PC-3 (cell line): ENCODE measurements around the gene ILDR2. TPM values are rescaled to one million over a fixed set of nuclear protein-coding genes. Genes with fewer than 3 reads are reported as not detected.

ENCODE experiments used
- ATAC-seq: fragments of 200-7000 bp; cut with Tn5 transposase; 2 replicates; pipeline ENCODE4 v1.9.1; 2020; ENCODE audit warnings: mild to moderate bottlenecking, moderate library complexity
- BruUV-seq: library from RNA; stranded (reverse); fragments of 400-500 nt; replicated peaks from 2 replicates; lab custom pipeline; 2021; lab: Mats Ljungman, UMichigan
- CTCF ChIA-PET: fragments of 300-600 bp; sonication (Branson Sonifier 250); formaldehyde crosslinking; loops from one replicate; lab custom pipeline; 2022; ENCODE audit warnings: antibody characterized with exemption; lab: Charles Lee
- POLR2A ChIA-PET: fragments of 300-600 bp; sonication (Branson Sonifier 250); formaldehyde crosslinking; loops from one replicate; lab custom pipeline; 2022; ENCODE audit warnings: antibody characterized with exemption; ENCODE audit not compliant: unreplicated experiment; lab: Charles Lee
- DNase-seq: peaks from one replicate; pipeline ENCODE4 v3.0.0-alpha.2; 2015
- H2AFZ ChIP-seq: fragments of 300-600 bp; sonication (generic); 2 replicates; pipeline ENCODE4 v1.6.0; 2016; ENCODE audit warnings: antibody characterized with exemption, low read length
- H3F3A ChIP-seq: fragments of 300-600 bp; sonication (generic); one replicate; pipeline ENCODE4 v1.6.0; 2017; ENCODE audit warnings: antibody characterized with exemption, low read length, control low read depth, mild to moderate bottlenecking; ENCODE audit not compliant: unreplicated experiment
- H3K27ac ChIP-seq: fragments of 300-600 bp; sonication (generic); 2 replicates; pipeline ENCODE4 v1.5.1; 2016; ENCODE audit warnings: mild to moderate bottlenecking, low read length
- H3K27me3 ChIP-seq: fragments of 300-600 bp; sonication (generic); 2 replicates; pipeline ENCODE4 v1.6.1; 2016; ENCODE audit warnings: low read length, mixed read lengths
- H3K36me3 ChIP-seq: fragments of 300-600 bp; sonication (generic); 2 replicates; pipeline ENCODE4 v1.6.1; 2016; ENCODE audit warnings: low read depth, mixed run types, low read length, mixed read lengths
- H3K4me1 ChIP-seq: fragments of 300-600 bp; sonication (generic); 2 replicates; pipeline ENCODE4 v1.5.1; 2016; ENCODE audit warnings: low read length; ENCODE audit not compliant: insufficient read depth
- H3K4me2 ChIP-seq: fragments of 300-600 bp; sonication (generic); 2 replicates; pipeline ENCODE4 v1.6.0; 2016; ENCODE audit warnings: low read length
- H3K4me3 ChIP-seq: fragments of 300-600 bp; sonication (generic); 2 replicates; pipeline ENCODE4 v1.5.1; 2016; ENCODE audit warnings: mild to moderate bottlenecking, low read length, mixed read lengths
- H3K79me2 ChIP-seq: fragments of 300-600 bp; sonication (generic); 2 replicates; pipeline ENCODE4 v1.6.1; 2017; ENCODE audit warnings: low read length, mixed read lengths
- H3K9ac ChIP-seq: fragments of 300-600 bp; sonication (generic); 2 replicates; pipeline ENCODE4 v1.6.0; 2016; ENCODE audit warnings: mild to moderate bottlenecking, low read length
- H3K9me2 ChIP-seq: fragments of 300-600 bp; sonication (generic); replicated peaks from 2 replicates; pipeline ENCODE4 v1.6.1; 2016; ENCODE audit warnings: mixed run types, low read length, mixed read lengths
- H3K9me3 ChIP-seq: fragments of 300-600 bp; sonication (generic); 2 replicates; pipeline ENCODE4 v1.6.1; 2016; ENCODE audit warnings: low read length, mixed read lengths
- H4K20me1 ChIP-seq: fragments of 300-600 bp; sonication (generic); 2 replicates; pipeline ENCODE4 v1.6.1; 2016; ENCODE audit warnings: low read length, mixed read lengths
- CTCF ChIP-seq: fragments of 300-600 bp; sonication (generic); conservative IDR thresholded peaks from 2 replicates; pipeline ENCODE4 v1.5.1; 2017; ENCODE audit warnings: antibody characterized with exemption, low read depth, mild to moderate bottlenecking, low read length
- EZH2 ChIP-seq: fragments of 300-600 bp; sonication (generic); IDR thresholded peaks from one replicate; pipeline ENCODE4 v1.6.1; 2017; ENCODE audit warnings: antibody characterized with exemption, mild to moderate bottlenecking, low read length; ENCODE audit not compliant: unreplicated experiment
- EZH2phosphoT487 ChIP-seq: fragments of 300-600 bp; sonication (generic); IDR thresholded peaks from 2 replicates; pipeline ENCODE4 v1.6.1; 2018; ENCODE audit warnings: mild to moderate bottlenecking, antibody characterized with exemption, low read length, borderline replicate concordance
- intact Hi-C: fragments of 100-400 bp; cut with micrococcal nuclease; formaldehyde crosslinking; loops from 2 replicates; pipeline ENCODE4 v1.9.0; 2023
- total RNA-seq: library from RNA; depleted of rRNA; stranded (reverse); fragments of >200 nt; gene quantifications from 2 replicates; pipeline ENCODE4 v1.2.3, GENCODE V29; 2014

The ILDR2 gene
- total RNA-seq, 1 experiment from 2014 or later, result not detected

- CTCF ChIA-PET, result no interaction called here
- no peaks in the 10 kb centered on the region for H3F3A ChIP-seq
- H3K9me2 ChIP-seq, result no peaks in the 10 kb centered on the region
- no peaks in the 10 kb centered on the region for H3K9me3 ChIP-seq
- ATAC-seq (no peak), DNase-seq (no peak)
- POLR2A ChIA-PET, result no interaction called here
- peaks cover 9% of the 10 kb centered on the region; the same call in 1 of the 2 replicates for H3K4me1 ChIP-seq
- no peak overlapping the region for H3K4me3 ChIP-seq
- no peaks in the 10 kb centered on the region for H4K20me1 ChIP-seq
- H3K27me3 ChIP-seq, result peaks cover 23% of the 10 kb centered on the region
- H3K27ac ChIP-seq, result no peak overlapping the region
- no peak overlapping the region for H3K9ac ChIP-seq
- no peak overlapping the region for H3K4me2 ChIP-seq
- H2AFZ ChIP-seq, result no peak overlapping the region
- TF ChIP-seq EZH2phosphoT487 (no peak), EZH2 (no peak)
- no peaks in the 10 kb centered on the region for H3K79me2 ChIP-seq
- intact Hi-C loops, result loop anchor here (10.0 kb wide), 1 partner anchor 210 kb away; no protein-coding TSS in a partner anchor
- no peaks in the 10 kb centered on the region for H3K36me3 ChIP-seq
- BruUV-seq, result no TSS peak
Observed at GRCh38 chr1:166915042-166915441, 60.3 kb downstream of the ILDR2 start.

GRCh38 chr1:166914111-166914510, 61.2 kb downstream of the ILDR2 start:
- H3F3A ChIP-seq, result no peaks in the 10 kb centered on the region
- DNase-seq, result peak; percentile 25
- peaks cover 12% of the 10 kb centered on the region; the same call in 1 of the 2 replicates for H3K4me1 ChIP-seq
- H3K9me2 ChIP-seq, result no peaks in the 10 kb centered on the region
- no peak overlapping the region for H2AFZ ChIP-seq
- ATAC-seq, result no peak
- CTCF ChIA-PET, result no interaction called here
- H3K4me3 ChIP-seq, result no peak overlapping the region
- no peak for TF ChIP-seq CTCF
- no peak for TF ChIP-seq EZH2phosphoT487
- no peak for TF ChIP-seq EZH2
- H3K36me3 ChIP-seq, result no peaks in the 10 kb centered on the region
- no peak overlapping the region for H3K27ac ChIP-seq
- H3K9me3 ChIP-seq, result no peaks in the 10 kb centered on the region
- no TSS peak for BruUV-seq
- intact Hi-C loops, result loop anchor here (5.0 to 10.0 kb wide), 2 partner anchors 211 to 308 kb away; partner anchors contain the start of gene POU2F1
- H4K20me1 ChIP-seq, result no peaks in the 10 kb centered on the region
- POLR2A ChIA-PET, result no interaction called here
- H3K79me2 ChIP-seq, result no peaks in the 10 kb centered on the region
- no peak overlapping the region for H3K9ac ChIP-seq
- H3K4me2 ChIP-seq, result no peak overlapping the region
- peaks cover 18% of the 10 kb centered on the region for H3K27me3 ChIP-seq

- H2AFZ ChIP-seq, result no peak overlapping the region
- no peak overlapping the region for H3K4me2 ChIP-seq
- H3K36me3 ChIP-seq, result no peaks in the 10 kb centered on the region
- POLR2A ChIA-PET, result no interaction called here
- H3K9me3 ChIP-seq, result no peaks in the 10 kb centered on the region
- DNase-seq (no peak), ATAC-seq (no peak)
- no peaks in the 10 kb centered on the region for H3K9me2 ChIP-seq
- no peaks in the 10 kb centered on the region for H3F3A ChIP-seq
- CTCF ChIA-PET, result interaction anchor here (3.3 kb wide), 1 partner anchor 147 kb away, joined by 117 read pairs; no protein-coding TSS in a partner anchor
- TF ChIP-seq EZH2 (no peak), EZH2phosphoT487 (no peak), CTCF (no peak)
- H4K20me1 ChIP-seq, result no peaks in the 10 kb centered on the region
- no TSS peak for BruUV-seq
- no peak overlapping the region for H3K9ac ChIP-seq
- no peaks in the 10 kb centered on the region for H3K79me2 ChIP-seq
- H3K27me3 ChIP-seq, result no peaks in the 10 kb centered on the region
- no peak overlapping the region for H3K4me3 ChIP-seq
- H3K27ac ChIP-seq, result no peak overlapping the region
- intact Hi-C loops, result loop anchor here (2.0 to 10.0 kb wide), 3 partner anchors 35 to 311 kb away; partner anchors contain the start of genes POU2F1 and TADA1
- peaks cover 13% of the 10 kb centered on the region; the same call in 1 of the 2 replicates for H3K4me1 ChIP-seq
Observed at GRCh38 chr1:166911624-166912023, 63.7 kb downstream of the ILDR2 start.
